K562 (cell line): ENCODE measurements around the gene LRRFIP2. TPM values are rescaled to one million over a fixed set of nuclear protein-coding genes. Genes with fewer than 3 reads are reported as not detected.

Experiments used
- ATAC-seq: fragments of 200-7000 bp; cut with Tn5 transposase; 3 replicates; pipeline ENCODE4 v1.9.1; 2020; ENCODE audit warnings: moderate library complexity
- BruUV-seq: library from RNA; stranded (reverse); fragments of 400-500 nt; replicated peaks from 2 replicates; lab custom pipeline; 2021; lab: Mats Ljungman, UMichigan
- CTCF ChIA-PET: fragments of 300-600 bp; formaldehyde crosslinking; extraction: SDS; loops from one replicate; lab custom pipeline; 2021; ENCODE audit warnings: low intra/inter-chr PET ratio; lab: Yijun Ruan, JAX
- POLR2A ChIA-PET: fragments of 300-600, 350-650 bp; sonication (Branson Sonifier 250); formaldehyde crosslinking; extraction: SDS; loops from one replicate; lab custom pipeline; 2021; ENCODE audit warnings: antibody characterized with exemption, inconsistent platforms; lab: Yijun Ruan, JAX
- DNase-seq, 4 experiments: peaks; one replicate each; pipeline versions ENCODE4 v3.0.0 to v3.0.0-alpha.2; 2011 to 2018; ENCODE audit warnings: low spot score in 3 of 4, mixed read lengths in 3 of 4; ENCODE audit errors: extremely low read depth in 1 of 4
- FAIRE-seq: peaks from 2 replicates; lab custom pipeline; 2011; peaks lifted over from hg19 to GRCh38; lab: Jason Lieb, UNC
- H2AFZ ChIP-seq: 2 replicates; pipeline ENCODE4 v1.6.0; 2011; ENCODE audit warnings: low read depth, low read length, control low read depth, inconsistent platforms
- H3K27ac ChIP-seq: fragments of 200-600 bp; 3 replicates; pipeline ENCODE4 v1.8.0; 2011; ENCODE audit warnings: low read depth, mild to moderate bottlenecking, control low read depth, inconsistent platforms, low read length, moderate library complexity, mixed read lengths; ENCODE audit errors: extremely low read depth
- H3K27me3 ChIP-seq, 2 experiments: fragments of 300-600 bp in 1 of 2; 2 replicates in 1 of 2; 3 replicates in 1 of 2; pipeline versions ENCODE4 v1.6.0 to v1.8.0; 2011; ENCODE audit warnings: inconsistent platforms in 2 of 2, low read length in 2 of 2, mild to moderate bottlenecking in 1 of 2, mixed read lengths in 1 of 2, moderate library complexity in 1 of 2; ENCODE audit not compliant: control insufficient read depth in 2 of 2, insufficient read depth in 2 of 2
- H3K36me3 ChIP-seq: fragments of 300-600 bp; 3 replicates; pipeline ENCODE4 v1.8.0; 2011; ENCODE audit warnings: mild to moderate bottlenecking, low read length, inconsistent platforms; ENCODE audit not compliant: control insufficient read depth, insufficient read depth
- H3K4me1 ChIP-seq, 2 experiments: fragments of 200-600 bp in 1 of 2; replicated peaks in 1 of 2; 2 replicates in 1 of 2; 3 replicates in 1 of 2; pipeline versions ENCODE4 v1.5.1 to v1.8.0; 2011; ENCODE audit warnings: inconsistent platforms in 2 of 2, low read length in 2 of 2, mild to moderate bottlenecking in 1 of 2, mixed read lengths in 1 of 2, moderate library complexity in 1 of 2; ENCODE audit not compliant: control insufficient read depth in 2 of 2, insufficient read depth in 2 of 2
- H3K4me2 ChIP-seq: 2 replicates; pipeline ENCODE4 v1.6.1; 2011; ENCODE audit warnings: low read length, control low read depth, inconsistent platforms, mixed read lengths; ENCODE audit not compliant: insufficient read depth
- H3K4me3 ChIP-seq: fragments of 200-600 bp; sonication (generic), shearing (Covaris generic); 2 replicates; pipeline ENCODE4 v1.5.1; 2016; ENCODE audit warnings: control low read depth, inconsistent platforms
- H3K79me2 ChIP-seq: fragments of 200-600 bp; 3 replicates; pipeline ENCODE4 v1.8.0; 2011; ENCODE audit warnings: low read length, inconsistent platforms; ENCODE audit not compliant: control insufficient read depth, insufficient read depth
- H3K9ac ChIP-seq, 2 experiments: 2 replicates each; pipeline versions ENCODE4 v1.6.0 to v1.6.1; 2011; ENCODE audit warnings: low read depth in 2 of 2, low read length in 2 of 2, control low read depth in 1 of 2, inconsistent platforms in 1 of 2, mild to moderate bottlenecking in 1 of 2, mixed read lengths in 1 of 2; ENCODE audit not compliant: insufficient read depth in 1 of 2
- H3K9me1 ChIP-seq: one replicate; pipeline ENCODE4 v1.6.0; 2011; ENCODE audit warnings: inconsistent platforms, mild to moderate bottlenecking, low read length, moderate library complexity; ENCODE audit not compliant: control insufficient read depth, insufficient read depth
- H3K9me3 ChIP-seq: replicated peaks from 2 replicates; pipeline ENCODE4 v1.5.1; 2011; ENCODE audit warnings: low read depth, low read length, inconsistent platforms; ENCODE audit not compliant: control insufficient read depth, insufficient read depth
- H4K20me1 ChIP-seq: replicated peaks from 2 replicates; pipeline ENCODE4 v1.6.1; 2011; ENCODE audit warnings: low read length, inconsistent platforms, mixed read lengths; ENCODE audit not compliant: control insufficient read depth, insufficient read depth
- ARID1B ChIP-seq: fragments of 450-650 bp; IDR thresholded peaks from 2 replicates; pipeline ENCODE4 v1.6.1; 2016; ENCODE audit warnings: antibody characterized with exemption, mild to moderate bottlenecking, inconsistent platforms
- CHAMP1 ChIP-seq: fragments of 450-650 bp; IDR thresholded peaks from 2 replicates; pipeline ENCODE4 v1.6.1; 2016; ENCODE audit warnings: mild to moderate bottlenecking
- EHMT2 ChIP-seq: fragments of 450-650 bp; IDR thresholded peaks from 2 replicates; pipeline ENCODE4 v1.6.1; 2018; ENCODE audit warnings: antibody characterized with exemption
- ELF4 ChIP-seq: fragments of 450-650 bp; formaldehyde crosslinking; IDR thresholded peaks from 2 replicates; pipeline ENCODE4 v1.4.0; 2022; ENCODE audit warnings: missing genetic modification characterization
- HBP1 ChIP-seq: fragments of 450-650 bp; formaldehyde crosslinking; IDR thresholded peaks from 2 replicates; pipeline ENCODE4 v1.4.0; 2022; ENCODE audit warnings: missing genetic modification characterization
- JUNB ChIP-seq: fragments of 450-650 bp; formaldehyde crosslinking; conservative IDR thresholded peaks from 2 replicates; pipeline ENCODE4 v1.4.0; 2020; ENCODE audit warnings: mild to moderate bottlenecking
- KDM1A ChIP-seq, 2 experiments: fragments of 450-650 bp; IDR thresholded peaks; 2 replicates each; pipeline ENCODE4 v1.6.1; 2016; ENCODE audit warnings: mild to moderate bottlenecking in 2 of 2
- MNT ChIP-seq, 2 experiments: fragments of 450-650 bp; conservative IDR thresholded peaks; 2 replicates each; pipeline ENCODE4 v1.6.1; 2017; ENCODE audit warnings: mild to moderate bottlenecking in 2 of 2, moderate library complexity in 2 of 2
- NR2C1 ChIP-seq, 2 experiments: fragments of 450-650 bp; IDR thresholded peaks; 2 replicates each; pipeline ENCODE4 v1.6.1; 2017; ENCODE audit warnings: mild to moderate bottlenecking in 2 of 2, antibody characterized with exemption in 1 of 2, inconsistent platforms in 1 of 2, missing compliant biosample characterization in 1 of 2, missing genetic modification characterization in 1 of 2
- NRF1 ChIP-seq, 2 experiments: fragments of 450-650 bp; IDR thresholded peaks in 1 of 2; conservative IDR thresholded peaks in 1 of 2; 2 replicates each; pipeline ENCODE4 v1.6.1; 2014; ENCODE audit warnings: mild to moderate bottlenecking in 2 of 2
- SNRNP70 ChIP-seq: fragments of 200-400 bp; formaldehyde crosslinking; optimal IDR thresholded peaks from 2 replicates; pipeline ENCODE3; 2017; ENCODE audit warnings: low read depth, low read length
- THRB ChIP-seq: fragments of 450-650 bp; formaldehyde crosslinking; conservative IDR thresholded peaks from 2 replicates; pipeline ENCODE4 v1.4.0; 2022; ENCODE audit warnings: mild to moderate bottlenecking, missing genetic modification characterization
- ZBTB43 ChIP-seq: sonication (generic); formaldehyde crosslinking; IDR thresholded peaks from 2 replicates; pipeline ENCODE4 v1.8.0; 2023; ENCODE audit warnings: mild to moderate bottlenecking, missing genetic modification reagents
- WGBS: fragments of 100-300 bp; shearing (Covaris generic); methylation state at CpG from one replicate; pipeline ENCODE4 v1.1.6; 2016; ENCODE audit warnings: low coverage, mixed read lengths; ENCODE audit not compliant: insufficient coverage; ENCODE audit errors: missing lambda C conversion rate; 5-methylcytosine and 5-hydroxymethylcytosine counted together
- in situ Hi-C: fragments of 300-500 bp; cut with MboI; formaldehyde crosslinking; loops from 4 replicates; pipeline ENCODE4 v1.15.0; 2018; ENCODE audit warnings: inconsistent platforms, mixed read lengths
- intact Hi-C: fragments of 100-400 bp; cut with micrococcal nuclease; formaldehyde crosslinking; loops from 2 replicates; pipeline ENCODE4 v1.14.2; 2022
- polyA plus RNA-seq, 8 experiments: library from polyadenylated mRNA; depleted of rRNA in 4 of 8; stranded (reverse) in 5 of 8; unstranded in 3 of 8; fragments of >200 nt; fragmentation: Nextera tagmentation in 2 of 8; fragmentation: Illumina TruSeq in 1 of 8; extraction: Ambion mirVana in 2 of 8; extraction: Trizol in 1 of 8; gene quantifications; 2 replicates each; pipeline versions ENCODE4 v1.2.1 to v1.2.3, GENCODE V29; 2011 to 2014; ENCODE audit warnings: inconsistent platforms in 1 of 8, missing spikeins in 1 of 8
- total RNA-seq, 7 experiments: library from RNA; depleted of rRNA in 6 of 7; stranded (reverse); fragments of >200 nt in 6 of 7; fragmentation: Illumina TruSeq in 2 of 7; extraction: Trizol in 2 of 7; gene quantifications; 2 replicates each; pipeline versions ENCODE4 v1.2.1 to v1.2.3, GENCODE V29; 2011 to 2021; ENCODE audit warnings: low replicate concordance in 1 of 7

The LRRFIP2 gene
- total and polyA plus RNA-seq, 9 of the 15 experiments (the other 6 are each of a cell fraction or from before 2014, with no cell fraction given), result 9.9 to 53.9 (median 42.7) TPM

- Histone ChIP-seq H3K4me2 (no peak overlapping the region), H3K27me3 (no peaks in the 10 kb centered on the region), H3K4me1 (peaks cover 0 to 14% of the 10 kb centered on the region in 2 experiments; a peak in 3 of 5 replicates), H3K4me3 (no peak overlapping the region), H2AFZ (no peak overlapping the region), H3K27ac (no peak overlapping the region), H3K9ac (no peak overlapping the region), H3K9me3 (no peaks in the 10 kb centered on the region), H3K9me1 (no peaks in the 10 kb centered on the region), H4K20me1 (no peaks in the 10 kb centered on the region; the same call in 1 of the 2 replicates), H3K79me2 (0 out of 3 replicates have a peak, but pooled peaks cover under 1% of the 10 kb centered on the region), H3K36me3 (peaks cover 19% of the 10 kb centered on the region)
- POLR2A ChIA-PET, result interaction anchor here (0.6 to 1.9 kb wide), 5 partner anchors 9 to 15 kb away, joined by 3 to 5 read pairs (median 4); no protein-coding TSS in a partner anchor
- CTCF ChIA-PET, result no interaction called here
- ATAC-seq (peak; percentile 67), FAIRE-seq (no peak), DNase-seq (peak in 1 of 4 experiments; percentile 25)
- intact Hi-C loops, result no loop called here
- in situ Hi-C loops, result no loop called here
- no TSS peak for BruUV-seq
- TF ChIP-seq CHAMP1, result 0 out of 2 replicates have a peak, but pooled peaks have one; percentile 22
- TF ChIP-seq HBP1 (CRISPR knock-in tag), result 0 out of 2 replicates have a peak, but pooled peaks have one; percentile 11
- 0 out of 2 replicates have a peak, but pooled peaks have one; percentile 51 for TF ChIP-seq EHMT2
- 0 out of 2 replicates have a peak, but pooled peaks have one; percentile 9 for TF ChIP-seq ARID1B
- TF ChIP-seq ELF4, result peak; percentile 56; the same call in 1 of the 2 replicates
- TF ChIP-seq ZBTB43 (CRISPR knock-in tag), result no peak
- no peak for TF ChIP-seq NRF1 (conservative IDR thresholded peaks at IDR 0.05 in 1 of 2, IDR thresholded peaks at IDR 0.05 in 1 of 2)
- no peak for TF ChIP-seq JUNB (CRISPR knock-in tag)
- no peak for TF ChIP-seq SNRNP70
- TF ChIP-seq KDM1A (IDR thresholded peaks at IDR 0.05), result 0 out of 4 replicates have a peak, but pooled peaks of 1 of the 2 experiments have one; percentile 11
- 0 out of 4 replicates have a peak, but pooled peaks of 1 of the 2 experiments have one; percentile 14 for TF ChIP-seq MNT (conservative IDR thresholded peaks at IDR 0.05)
- 0 out of 2 replicates have a peak, but pooled peaks have one; percentile 37 for TF ChIP-seq THRB (CRISPR knock-in tag)
- peak; percentile 11; the same call in 1 of the 2 replicates for TF ChIP-seq NR2C1 (IDR thresholded peaks at IDR 0.05)
- TF ChIP-seq NR2C1 (tag; IDR thresholded peaks at IDR 0.05), result no peak
- 21% methylated on average over 1 of the region's 1 CpG for WGBS
Measured at GRCh38 chr3:37139567-37140052, 34.8 kb downstream of the LRRFIP2 start.
